ENCODE results near the gene CMTM8. TPM values are rescaled to one million over a fixed set of nuclear protein-coding genes. Genes with fewer than 3 reads are reported as not detected.

Gene CMTM8, protein sequence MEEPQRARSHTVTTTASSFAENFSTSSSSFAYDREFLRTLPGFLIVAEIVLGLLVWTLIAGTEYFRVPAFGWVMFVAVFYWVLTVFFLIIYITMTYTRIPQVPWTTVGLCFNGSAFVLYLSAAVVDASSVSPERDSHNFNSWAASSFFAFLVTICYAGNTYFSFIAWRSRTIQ
- total RNA-seq = 1.7 TPM in 2 replicates

DNA sequence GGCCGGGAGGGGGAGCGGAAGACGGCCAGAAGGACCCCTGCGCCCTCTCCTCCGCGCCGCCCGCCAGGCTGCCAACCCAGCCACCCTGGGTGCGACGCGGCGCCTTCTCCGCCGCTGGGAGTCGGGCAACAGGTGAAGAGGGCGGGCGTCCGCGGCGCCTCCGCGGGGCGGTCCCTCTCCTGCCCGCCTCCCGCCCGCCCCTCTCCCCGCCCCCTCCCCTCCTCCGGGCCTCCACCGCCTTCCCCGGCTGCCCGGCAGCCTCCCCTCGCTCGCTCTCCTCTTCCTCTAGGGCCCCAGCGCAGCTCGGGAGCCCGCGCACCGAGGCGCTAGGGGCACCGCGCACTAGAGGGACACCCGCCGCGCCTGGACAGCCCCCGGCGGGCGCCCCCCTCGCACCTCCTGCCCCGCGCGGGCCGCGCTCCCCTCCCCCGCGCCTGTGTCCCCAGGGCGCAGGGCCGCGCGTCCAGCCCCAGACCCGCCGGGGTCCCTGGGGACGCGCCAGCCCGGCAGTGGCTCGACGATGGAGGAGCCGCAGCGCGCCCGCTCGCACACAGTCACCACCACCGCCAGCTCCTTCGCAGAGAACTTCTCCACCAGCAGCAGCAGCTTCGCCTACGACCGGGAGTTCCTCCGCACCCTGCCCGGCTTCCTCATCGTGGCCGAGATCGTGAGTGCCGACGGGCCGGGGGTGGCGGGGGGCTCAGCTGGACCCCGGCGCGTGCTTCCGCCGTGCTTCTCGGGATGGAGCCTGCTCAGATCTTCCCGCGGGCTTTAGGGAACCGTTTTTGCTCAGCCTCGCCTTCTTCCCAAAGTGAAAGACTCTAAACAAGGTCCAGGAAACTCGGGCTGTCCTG is at the start of gene CMTM8:
TSS of gene CMTM8 (plus strand) at position 228 of the 854 bp plus-strand sequence. CDS start at position 521, 293 bp downstream.

DNA sequence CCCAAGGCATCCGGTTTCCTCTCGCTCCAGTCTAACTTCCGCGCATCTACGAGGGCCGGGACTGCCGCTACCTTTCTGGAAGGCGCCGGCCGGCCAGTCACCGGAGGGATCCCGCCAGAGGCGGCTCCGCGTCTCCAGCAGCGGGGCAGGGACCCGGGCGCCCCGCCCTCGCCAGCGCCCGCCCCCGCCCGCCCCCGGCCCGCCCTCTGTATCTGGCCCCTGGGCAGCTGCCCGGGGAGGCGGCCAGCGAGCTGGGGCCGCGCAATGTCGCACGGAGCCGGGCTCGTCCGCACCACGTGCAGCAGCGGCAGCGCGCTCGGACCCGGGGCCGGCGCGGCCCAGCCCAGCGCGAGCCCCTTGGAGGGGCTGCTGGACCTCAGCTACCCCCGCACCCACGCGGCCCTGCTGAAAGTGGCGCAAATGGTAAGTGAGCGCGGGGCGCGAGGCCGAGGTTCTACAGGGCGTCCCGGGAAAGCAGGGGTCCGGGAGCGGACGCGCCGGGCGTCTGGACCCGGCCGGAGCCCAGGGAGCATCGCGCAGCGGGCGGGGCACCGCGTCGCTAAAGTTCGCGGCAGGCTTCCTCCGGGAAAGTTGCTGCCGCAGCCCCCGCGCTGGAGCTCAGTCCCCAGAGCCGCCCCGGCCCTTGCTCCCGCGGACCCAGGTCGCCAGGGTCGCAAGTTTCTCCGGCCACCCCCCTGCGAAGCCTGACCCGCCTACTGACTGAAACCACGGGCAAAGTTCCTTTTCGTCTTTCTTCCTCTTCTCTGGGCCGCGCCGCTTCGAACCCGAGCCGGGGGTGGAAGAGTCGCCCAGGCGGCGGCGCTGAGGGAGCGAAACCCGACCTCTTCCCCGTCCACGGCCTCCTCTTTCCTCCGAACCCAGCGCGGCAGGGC is 153.4 kb downstream of the CMTM8 start, which contains the start of gene CMTM7:
TSS of gene CMTM7 (plus strand) at position 211 of the 893 bp plus-strand sequence. CDS start at position 265, 54 bp downstream.

Other genes starting within 250 kb of the CMTM8 start
- 7.5 and 23.4 TPM in 2 replicates for gene GPD1L, start 132.1 kb upstream of the CMTM8 start, total RNA-seq
- gene CMTM7, start 153.2 kb downstream of the CMTM8 start, total RNA-seq = 8.0 and 10.7 TPM in 2 replicates